Osteoblast (primary cell): ENCODE measurements around the gene BBC3. TPM values are rescaled to one million over a fixed set of nuclear protein-coding genes. Genes with fewer than 3 reads are reported as not detected.
"Not testable (repeated sequence)": the region's sequence is repeated elsewhere in the genome, so short reads cannot be mapped to it uniquely, and the experiment has no call there.

Source experiments
- DNase-seq: peaks from one replicate; pipeline ENCODE4 v3.0.0; 2011; ENCODE audit warnings: low spot score, mixed read lengths; ENCODE audit not compliant: insufficient read length; ENCODE audit errors: missing footprints
- H2AFZ ChIP-seq: 2 replicates; pipeline ENCODE4 v1.6.0; 2011; ENCODE audit warnings: mild to moderate bottlenecking, low read length
- H3K27ac ChIP-seq: 2 replicates; pipeline ENCODE4 v1.5.1; 2011; ENCODE audit warnings: mild to moderate bottlenecking, low read depth, low read length, moderate library complexity
- H3K27me3 ChIP-seq: 2 replicates; pipeline ENCODE4 v1.6.0; 2012; ENCODE audit warnings: mild to moderate bottlenecking, control low read depth, inconsistent platforms, low read length, moderate library complexity; ENCODE audit not compliant: insufficient read depth
- H3K36me3 ChIP-seq: 2 replicates; pipeline ENCODE4 v1.5.1; 2011; ENCODE audit warnings: mild to moderate bottlenecking, low read length, control low read depth, moderate library complexity; ENCODE audit not compliant: insufficient read depth
- H3K4me1 ChIP-seq: 2 replicates; pipeline ENCODE4 v1.5.1; 2011; ENCODE audit warnings: mild to moderate bottlenecking, low read length, control low read depth, moderate library complexity; ENCODE audit not compliant: insufficient read depth
- H3K4me2 ChIP-seq: 2 replicates; pipeline ENCODE4 v1.6.0; 2011; ENCODE audit warnings: mild to moderate bottlenecking, low read length; ENCODE audit not compliant: insufficient read depth
- H3K4me3 ChIP-seq: fragments of 200-600 bp; sonication (generic); 3 replicates; pipeline ENCODE4 v1.5.1; 2012; ENCODE audit warnings: mild to moderate bottlenecking, low read length, inconsistent platforms; ENCODE audit not compliant: insufficient read depth
- H3K79me2 ChIP-seq: 2 replicates; pipeline ENCODE4 v1.6.0; 2012; ENCODE audit warnings: mild to moderate bottlenecking, low read length, control low read depth, inconsistent platforms; ENCODE audit not compliant: insufficient read depth
- H3K9me3 ChIP-seq: 2 replicates; pipeline ENCODE4 v1.5.1; 2011; ENCODE audit warnings: low read depth, low read length, control low read depth
- H4K20me1 ChIP-seq: 2 replicates; pipeline ENCODE4 v1.6.0; 2012; ENCODE audit warnings: mild to moderate bottlenecking, low read length, control low read depth; ENCODE audit not compliant: insufficient read depth
- total RNA-seq: library from RNA; depleted of rRNA; stranded (reverse); fragments of >200 nt; gene quantifications from 2 replicates; pipeline ENCODE4 v1.2.3, GENCODE V29; 2012
- TF ChIP-seq, protein P1 (sequence below): IDR thresholded peaks from 2 replicates; pipeline ENCODE4 v1.5.1; 2011; ENCODE audit warnings: mild to moderate bottlenecking, low read depth, low read length, moderate library complexity; ENCODE audit errors: extremely low read depth

BBC3 gene
- total RNA-seq, 1 donor: 28.2 TPM

DNA sequence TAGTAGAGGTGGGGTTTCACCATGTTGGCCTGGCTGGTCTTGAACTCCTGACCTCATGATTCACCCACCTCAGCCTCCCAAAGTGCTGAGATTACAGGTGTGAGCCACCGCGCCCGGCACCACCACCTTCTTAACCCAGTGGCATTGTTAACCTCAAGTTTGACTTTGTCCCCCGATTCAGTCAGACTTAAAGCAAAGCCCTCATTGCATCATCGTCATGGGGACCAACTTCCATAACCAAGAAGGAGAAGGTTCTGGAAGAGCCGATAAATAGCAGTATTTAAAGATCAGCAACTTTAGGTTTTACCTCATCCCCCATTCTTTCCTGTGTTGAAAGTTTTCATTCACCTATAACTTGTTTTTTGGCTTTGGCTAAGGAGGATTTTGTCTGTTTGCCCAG, 37.0 kb upstream of the BBC3 start:
- TF ChIP-seq, protein P1, sequence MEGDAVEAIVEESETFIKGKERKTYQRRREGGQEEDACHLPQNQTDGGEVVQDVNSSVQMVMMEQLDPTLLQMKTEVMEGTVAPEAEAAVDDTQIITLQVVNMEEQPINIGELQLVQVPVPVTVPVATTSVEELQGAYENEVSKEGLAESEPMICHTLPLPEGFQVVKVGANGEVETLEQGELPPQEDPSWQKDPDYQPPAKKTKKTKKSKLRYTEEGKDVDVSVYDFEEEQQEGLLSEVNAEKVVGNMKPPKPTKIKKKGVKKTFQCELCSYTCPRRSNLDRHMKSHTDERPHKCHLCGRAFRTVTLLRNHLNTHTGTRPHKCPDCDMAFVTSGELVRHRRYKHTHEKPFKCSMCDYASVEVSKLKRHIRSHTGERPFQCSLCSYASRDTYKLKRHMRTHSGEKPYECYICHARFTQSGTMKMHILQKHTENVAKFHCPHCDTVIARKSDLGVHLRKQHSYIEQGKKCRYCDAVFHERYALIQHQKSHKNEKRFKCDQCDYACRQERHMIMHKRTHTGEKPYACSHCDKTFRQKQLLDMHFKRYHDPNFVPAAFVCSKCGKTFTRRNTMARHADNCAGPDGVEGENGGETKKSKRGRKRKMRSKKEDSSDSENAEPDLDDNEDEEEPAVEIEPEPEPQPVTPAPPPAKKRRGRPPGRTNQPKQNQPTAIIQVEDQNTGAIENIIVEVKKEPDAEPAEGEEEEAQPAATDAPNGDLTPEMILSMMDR: no peak
- no peaks in the 10 kb centered on the region for H3K9me3 ChIP-seq
- H3K4me2 ChIP-seq: no peak overlapping the region
- peaks cover 15% of the 10 kb centered on the region for H3K79me2 ChIP-seq
- H3K27ac ChIP-seq: no peak overlapping the region
- H3K4me3 ChIP-seq: no peak overlapping the region
- H4K20me1 ChIP-seq: peaks cover 6% of the 10 kb centered on the region
- H3K36me3 ChIP-seq: peaks cover 42% of the 10 kb centered on the region
- no peak overlapping the region for H2AFZ ChIP-seq
- peak; percentile 90 for DNase-seq
- no peaks in the 10 kb centered on the region for H3K27me3 ChIP-seq
- peaks cover 5% of the 10 kb centered on the region for H3K4me1 ChIP-seq

DNA sequence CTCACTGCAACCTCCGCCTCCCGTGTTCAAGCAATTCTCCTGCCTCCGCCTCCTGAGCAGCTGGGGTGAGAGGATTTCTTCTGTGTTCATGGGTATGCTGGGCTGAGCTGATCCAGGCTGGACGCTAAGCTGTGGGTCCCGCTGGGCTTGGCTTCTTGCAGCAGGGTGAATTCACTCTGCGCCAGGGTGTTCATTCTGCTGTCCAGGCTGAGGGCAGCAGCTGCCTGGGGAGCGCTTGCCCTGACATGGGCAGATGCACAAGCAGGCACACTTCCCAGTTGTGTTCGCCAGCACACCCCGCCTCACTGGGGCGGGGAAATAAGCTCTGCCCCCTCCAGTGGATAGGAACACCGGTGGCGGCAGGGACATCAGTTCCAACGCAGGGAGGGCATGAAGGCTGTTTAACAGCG, 36.4 kb upstream of the BBC3 start:
- TF ChIP-seq, protein P1: no peak
- H3K27ac ChIP-seq: no peak overlapping the region
- no peak overlapping the region for H3K4me3 ChIP-seq
- DNase-seq: peak; percentile 76
- H2AFZ ChIP-seq: no peak overlapping the region
- H3K79me2 ChIP-seq: peaks cover 20% of the 10 kb centered on the region
- no peaks in the 10 kb centered on the region for H3K9me3 ChIP-seq
- H4K20me1 ChIP-seq: peaks cover 6% of the 10 kb centered on the region
- no peak overlapping the region for H3K4me2 ChIP-seq
- no peaks in the 10 kb centered on the region for H3K4me1 ChIP-seq
- H3K36me3 ChIP-seq: peaks cover 49% of the 10 kb centered on the region
- H3K27me3 ChIP-seq: no peaks in the 10 kb centered on the region

DNA sequence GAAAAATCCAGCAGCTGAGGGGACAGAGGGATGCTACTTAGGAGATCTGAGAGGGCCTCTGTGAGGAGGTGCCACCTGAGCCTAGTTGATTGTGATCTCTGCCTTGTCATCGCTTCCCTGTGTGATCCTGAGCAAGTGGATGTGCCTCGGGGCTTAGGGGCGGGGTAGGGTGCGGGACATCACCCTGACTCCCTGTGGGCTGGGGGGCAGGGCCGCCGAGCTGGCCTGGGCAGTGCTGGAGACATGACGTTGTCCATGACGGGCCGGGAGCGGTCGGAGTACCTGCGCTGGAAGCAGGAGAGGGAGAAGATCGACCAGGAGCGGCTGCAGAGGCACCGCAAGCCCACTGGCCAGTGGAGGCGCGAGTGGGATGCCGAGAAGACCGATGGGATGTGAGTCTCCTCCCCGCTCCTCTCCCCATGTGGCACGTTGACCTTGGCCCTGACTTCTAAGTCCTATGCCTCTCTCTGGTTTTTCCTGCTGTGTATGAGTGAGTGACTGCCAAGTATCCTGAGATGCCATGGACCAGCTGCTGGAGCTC, 35.5 kb upstream of the BBC3 start:
- Histone ChIP-seq H3K27me3 (no peaks in the 10 kb centered on the region), H4K20me1 (peaks cover 6% of the 10 kb centered on the region), H3K4me2 (no peak overlapping the region), H3K9me3 (no peaks in the 10 kb centered on the region), H3K4me3 (no peak overlapping the region), H3K79me2 (peaks cover 21% of the 10 kb centered on the region), H3K27ac (no peak overlapping the region), H3K36me3 (peaks cover 55% of the 10 kb centered on the region), H3K4me1 (no peaks in the 10 kb centered on the region), H2AFZ (no peak overlapping the region)
- TF ChIP-seq, protein P1: no peak
- peak; percentile 54 for DNase-seq

DNA sequence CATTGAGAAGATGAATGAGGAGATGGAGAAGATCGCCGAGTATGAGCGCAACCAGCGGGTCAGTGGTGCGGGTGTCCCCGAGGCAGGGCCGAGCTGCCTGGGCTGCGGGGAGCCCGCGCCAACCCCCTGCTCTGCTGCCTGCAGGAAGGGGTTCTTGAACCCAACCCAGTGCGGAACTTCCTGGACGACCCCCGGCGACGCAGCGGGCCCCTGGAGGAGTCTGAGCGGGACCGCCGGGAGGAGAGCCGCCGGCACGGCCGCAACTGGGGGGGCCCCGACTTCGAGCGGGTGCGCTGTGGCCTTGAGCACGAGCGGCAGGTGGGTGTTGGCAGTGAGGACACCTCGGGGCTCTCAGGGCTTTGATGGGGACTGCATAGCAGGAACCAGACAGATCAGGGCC, 33.6 kb upstream of the BBC3 start:
- peak; percentile 29 for DNase-seq
- Histone ChIP-seq H3K9me3 (no peaks in the 10 kb centered on the region), H2AFZ (no peak overlapping the region), H3K36me3 (peaks cover 59% of the 10 kb centered on the region), H4K20me1 (peaks cover 10% of the 10 kb centered on the region), H3K4me2 (no peak overlapping the region), H3K4me1 (no peaks in the 10 kb centered on the region), H3K79me2 (peaks cover 38% of the 10 kb centered on the region), H3K4me3 (no peak overlapping the region), H3K27ac (no peak overlapping the region), H3K27me3 (no peaks in the 10 kb centered on the region)
- TF ChIP-seq, protein P1: no peak

DNA sequence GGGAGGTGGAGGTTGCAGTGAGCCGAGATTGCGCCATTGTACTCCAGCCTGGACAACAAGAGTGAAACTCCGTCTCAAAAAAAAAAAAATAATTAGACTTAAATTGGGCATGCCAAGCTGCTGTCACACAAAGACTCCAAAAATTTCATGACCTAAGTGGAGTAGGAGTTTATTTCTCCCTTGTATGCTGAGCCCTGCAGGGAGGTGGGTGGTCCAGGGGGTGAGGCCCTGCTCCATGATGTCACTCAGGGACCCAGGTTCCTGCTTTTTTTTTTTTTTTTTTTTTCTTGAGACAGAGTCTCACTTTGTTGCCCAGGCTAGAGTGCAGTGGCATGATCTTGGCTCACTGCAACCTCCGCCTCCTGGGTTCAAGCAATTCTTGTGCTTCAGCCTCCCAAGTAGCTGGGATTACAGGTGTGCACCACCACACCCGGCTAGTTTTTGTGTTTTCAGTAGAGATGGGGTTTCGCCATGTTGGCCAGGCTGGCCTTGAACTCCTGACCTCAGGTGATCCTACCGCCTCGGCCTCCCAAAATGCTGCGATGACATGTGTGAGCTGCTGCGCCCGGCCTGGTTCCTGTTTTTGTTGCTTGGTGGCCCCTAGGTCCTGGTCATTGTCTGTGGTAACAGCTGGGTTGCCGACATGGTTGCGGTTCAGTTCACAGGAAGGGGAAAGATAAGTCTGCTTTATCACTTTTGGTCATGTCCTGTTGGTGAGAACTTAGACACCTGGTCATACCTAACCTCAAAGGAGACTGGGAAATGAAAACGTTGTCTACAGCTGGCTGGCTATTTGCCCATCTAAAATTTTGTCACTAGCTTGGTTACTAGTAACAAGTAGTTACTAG, 31.2 kb upstream of the BBC3 start:
- H3K27ac ChIP-seq, H3K27me3 ChIP-seq, H3K4me3 ChIP-seq, H2AFZ ChIP-seq, H4K20me1 ChIP-seq, H3K4me2 ChIP-seq, H3K9me3 ChIP-seq: not testable (repeated sequence)
- H3K4me1 ChIP-seq: peaks cover 11% of the 10 kb centered on the region
- H3K79me2 ChIP-seq: peaks cover 52% of the 10 kb centered on the region
- H3K36me3 ChIP-seq: peaks cover 66% of the 10 kb centered on the region
- peak; percentile 54 for DNase-seq
